ENCODE results near the gene ELP4. TPM values are rescaled to one million over a fixed set of nuclear protein-coding genes. Genes with fewer than 3 reads are reported as not detected.

Gene ELP4
- total and polyA plus RNA-seq, 12 donors, result 10.5 to 30.4 (median 18.0) TPM

- DNase-seq, result no peak
- no peak overlapping the region for H3K27ac ChIP-seq
- H3K4me1 ChIP-seq (replicated peaks in 1 of 2), result no peaks in the 10 kb centered on the region
- WGBS, 4 donors, result 88 to 92% (median 90%) methylated on average over 14 to 16 of the region's 16 CpGs
- no peak overlapping the region for H3K4me3 ChIP-seq
- no peak for TF ChIP-seq CTCF (IDR thresholded peaks at IDR 0.05)
- TF ChIP-seq POLR2A (IDR thresholded peaks at IDR 0.05), result no peak
- no peaks in the 10 kb centered on the region for H3K36me3 ChIP-seq (replicated peaks in 1 of 2)
- intact Hi-C loops (cut with DNase I), result no loop called here
- H3K27me3 ChIP-seq, result no peaks in the 10 kb centered on the region
- no peaks in the 10 kb centered on the region for H3K9me3 ChIP-seq (replicated peaks in 1 of 3)
Measured at GRCh38 chr11:31786996-31787685, 277.6 kb downstream of the ELP4 start.

GRCh38 chr11:31788085-31788484 is 278.5 kb downstream of the ELP4 start:
- no peak for DNase-seq
- H3K36me3 ChIP-seq (replicated peaks in 1 of 2), result no peaks in the 10 kb centered on the region
- H3K9me3 ChIP-seq (replicated peaks in 1 of 3), result no peaks in the 10 kb centered on the region
- no peaks in the 10 kb centered on the region for H3K4me1 ChIP-seq (replicated peaks in 1 of 2)
- no peak for TF ChIP-seq POLR2A (IDR thresholded peaks at IDR 0.05)
- TF ChIP-seq CTCF (IDR thresholded peaks at IDR 0.05), result no peak
- intact Hi-C loops (cut with DNase I), result no loop called here
- H3K27ac ChIP-seq, result no peak overlapping the region
- H3K4me3 ChIP-seq, result no peak overlapping the region
- WGBS, 4 donors, result 83 to 95% (median 88%) methylated on average over 3 of the region's 3 CpGs
- H3K27me3 ChIP-seq, result no peaks in the 10 kb centered on the region

- intact Hi-C loops (cut with DNase I), result no loop called here
- no peaks in the 10 kb centered on the region for H3K9me3 ChIP-seq (replicated peaks in 1 of 3)
- H3K4me3 ChIP-seq, result no peak overlapping the region
- TF ChIP-seq CTCF (IDR thresholded peaks at IDR 0.05), result no peak
- TF ChIP-seq POLR2A (IDR thresholded peaks at IDR 0.05), result no peak
- WGBS, 4 donors, result 76 to 87% (median 83%) methylated on average over 5 to 7 of the region's 7 CpGs
- H3K27me3 ChIP-seq, result no peaks in the 10 kb centered on the region
- no peaks in the 10 kb centered on the region for H3K4me1 ChIP-seq (replicated peaks in 1 of 2)
- no peak for DNase-seq
- H3K36me3 ChIP-seq (replicated peaks in 1 of 2), result no peaks in the 10 kb centered on the region
- no peak overlapping the region for H3K27ac ChIP-seq
Measured at GRCh38 chr11:31790649-31791048, 281.1 kb downstream of the ELP4 start.

GRCh38 chr11:31792036-31792435 is 282.5 kb downstream of the ELP4 start:
- intact Hi-C loops (cut with DNase I), result no loop called here
- H3K9me3 ChIP-seq (replicated peaks in 1 of 3), result no peaks in the 10 kb centered on the region
- no peaks in the 10 kb centered on the region for H3K4me1 ChIP-seq (replicated peaks in 1 of 2)
- DNase-seq, result no peak
- H3K4me3 ChIP-seq, result no peak overlapping the region
- H3K36me3 ChIP-seq (replicated peaks in 1 of 2), result no peaks in the 10 kb centered on the region
- 28 to 46% (median 43%) methylated on average over 2 of the region's 2 CpGs for WGBS, 4 donors
- no peak for TF ChIP-seq CTCF (IDR thresholded peaks at IDR 0.05)
- TF ChIP-seq POLR2A (IDR thresholded peaks at IDR 0.05), result no peak
- H3K27me3 ChIP-seq, result peaks cover 4% of the 10 kb centered on the region
- H3K27ac ChIP-seq, result no peak overlapping the region
